HepG2 (cell line): ENCODE measurements around the gene C1orf185. TPM values are rescaled to one million over a fixed set of nuclear protein-coding genes. Genes with fewer than 3 reads are reported as not detected.
A peak's percentile ranks its signal among the peaks of the same experiment; 100 is the strongest.

ENCODE experiments used
- FOXO1 ChIP-seq: sonication (generic); formaldehyde crosslinking; IDR thresholded peaks from 2 replicates; pipeline ENCODE4 v1.4.0; 2020; ENCODE audit warnings: missing genetic modification reagents
- GATAD2A ChIP-seq: IDR thresholded peaks from 2 replicates; pipeline ENCODE4 v1.6.1; 2016
- JUND ChIP-seq: sonication (generic); formaldehyde crosslinking; IDR thresholded peaks from 2 replicates; pipeline ENCODE4 v1.8.0; 2022; ENCODE audit warnings: mild to moderate bottlenecking, missing genetic modification reagents
- KMT2A ChIP-seq: sonication (generic); formaldehyde crosslinking; IDR thresholded peaks from 2 replicates; pipeline ENCODE4 v1.4.0; 2020; ENCODE audit warnings: missing genetic modification reagents
- NRL ChIP-seq: sonication (generic); formaldehyde crosslinking; IDR thresholded peaks from 2 replicates; pipeline ENCODE4 v1.5.0; 2020; ENCODE audit warnings: missing genetic modification reagents, mild to moderate bottlenecking, moderate library complexity, borderline replicate concordance
- RFXAP ChIP-seq: sonication (generic); formaldehyde crosslinking; IDR thresholded peaks from 2 replicates; pipeline ENCODE4 v1.4.0; 2020; ENCODE audit warnings: missing genetic modification reagents, borderline replicate concordance
- STAT5B ChIP-seq: sonication (generic); formaldehyde crosslinking; IDR thresholded peaks from 2 replicates; pipeline ENCODE4 v1.4.0; 2020; ENCODE audit warnings: missing genetic modification reagents
- TOE1 ChIP-seq: sonication (generic); formaldehyde crosslinking; IDR thresholded peaks from 2 replicates; pipeline ENCODE4 v1.4.0; 2020; ENCODE audit warnings: mild to moderate bottlenecking, missing genetic modification reagents
- ZFP41 ChIP-seq: sonication (generic); formaldehyde crosslinking; IDR thresholded peaks from 2 replicates; pipeline ENCODE4 v1.4.0; 2020; ENCODE audit warnings: mild to moderate bottlenecking, missing genetic modification reagents, borderline replicate concordance
- ZFP62 ChIP-seq: sonication (generic); formaldehyde crosslinking; IDR thresholded peaks from 2 replicates; pipeline ENCODE4 v1.4.0; 2020; ENCODE audit warnings: missing genetic modification reagents
- ZNF230 ChIP-seq: sonication (generic); formaldehyde crosslinking; IDR thresholded peaks from 2 replicates; pipeline ENCODE4 v1.4.0; 2020; ENCODE audit warnings: mild to moderate bottlenecking, missing genetic modification reagents
- ZNF256 ChIP-seq: sonication (generic); formaldehyde crosslinking; conservative IDR thresholded peaks from 2 replicates; pipeline ENCODE4 v1.4.0; 2020; ENCODE audit warnings: missing genetic modification reagents
- ZNF782 ChIP-seq: sonication (generic); formaldehyde crosslinking; IDR thresholded peaks from 2 replicates; pipeline ENCODE4 v1.4.0; 2020; ENCODE audit warnings: missing genetic modification reagents, mild to moderate bottlenecking, borderline replicate concordance
- ZSCAN30 ChIP-seq: sonication (generic); formaldehyde crosslinking; IDR thresholded peaks from 2 replicates; pipeline ENCODE4 v1.5.0; 2020; ENCODE audit warnings: mild to moderate bottlenecking, missing genetic modification reagents
- polyA plus RNA-seq, 8 experiments: library from polyadenylated mRNA; depleted of rRNA in 3 of 8; stranded (reverse) in 7 of 8; unstranded in 1 of 8; fragments of >200 nt; fragmentation: Illumina TruSeq in 4 of 8; extraction: Trizol in 4 of 8; gene quantifications; 2 replicates each; pipeline versions ENCODE4 v1.2.1 to v1.2.3, GENCODE V29; 2011 to 2016; ENCODE audit warnings: low read depth in 4 of 8, missing spikeins in 1 of 8, mixed read lengths in 1 of 8; ENCODE audit not compliant: insufficient read depth in 1 of 8
- total RNA-seq, 5 experiments: library from RNA; depleted of rRNA; stranded (reverse); fragments of >200 nt; fragmentation: Illumina TruSeq; extraction: Trizol; gene quantifications; 2 replicates each; pipeline ENCODE4 v1.2.3, GENCODE V29; 2016; ENCODE audit warnings: low read depth in 1 of 5
- TF ChIP-seq, protein P1 (sequence below): sonication (generic); formaldehyde crosslinking; IDR thresholded peaks from 2 replicates; pipeline ENCODE4 v1.4.0; 2020; ENCODE audit warnings: missing genetic modification reagents
- TF ChIP-seq, protein P2 (sequence below): sonication (generic); formaldehyde crosslinking; IDR thresholded peaks from 2 replicates; pipeline ENCODE4 v1.8.0; 2023; ENCODE audit warnings: mild to moderate bottlenecking, missing genetic modification reagents
- TF ChIP-seq, protein P3 (sequence below): sonication (generic); formaldehyde crosslinking; IDR thresholded peaks from 2 replicates; pipeline ENCODE4 v1.5.1; 2020; ENCODE audit warnings: missing genetic modification reagents, mild to moderate bottlenecking, borderline replicate concordance
- TF ChIP-seq, protein P4 (sequence below): IDR thresholded peaks from 2 replicates; pipeline ENCODE4 v1.6.1; 2016; ENCODE audit warnings: control low read depth
- TF ChIP-seq, protein P5 (sequence below): IDR thresholded peaks from 2 replicates; pipeline ENCODE4 v1.4.0; 2020; ENCODE audit warnings: mild to moderate bottlenecking, missing genetic modification reagents

The C1orf185 gene
- total and polyA plus RNA-seq, 2 of the 13 experiments (the other 11 are each of a cell fraction or from before 2014, with no cell fraction given): not detected

DNA sequence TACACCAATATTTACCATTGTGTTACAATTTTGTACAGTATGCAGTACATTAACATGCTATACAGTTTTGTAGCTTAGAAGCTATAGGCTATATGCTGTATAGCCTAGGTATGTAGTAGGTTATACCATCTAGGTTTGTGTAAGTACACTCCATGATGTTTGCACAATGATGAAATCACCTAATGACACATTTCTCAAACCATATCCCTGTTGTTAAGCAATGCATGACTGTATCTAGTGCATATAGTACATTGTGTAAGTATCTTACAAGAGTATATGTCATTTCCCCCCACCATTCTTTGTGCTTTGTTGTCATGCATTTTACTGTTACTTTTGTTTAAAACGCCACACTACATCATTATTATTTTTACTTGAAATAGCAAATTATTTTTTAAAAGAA, 68.3 kb downstream of the C1orf185 start (continued):
- TF ChIP-seq, protein P1, sequence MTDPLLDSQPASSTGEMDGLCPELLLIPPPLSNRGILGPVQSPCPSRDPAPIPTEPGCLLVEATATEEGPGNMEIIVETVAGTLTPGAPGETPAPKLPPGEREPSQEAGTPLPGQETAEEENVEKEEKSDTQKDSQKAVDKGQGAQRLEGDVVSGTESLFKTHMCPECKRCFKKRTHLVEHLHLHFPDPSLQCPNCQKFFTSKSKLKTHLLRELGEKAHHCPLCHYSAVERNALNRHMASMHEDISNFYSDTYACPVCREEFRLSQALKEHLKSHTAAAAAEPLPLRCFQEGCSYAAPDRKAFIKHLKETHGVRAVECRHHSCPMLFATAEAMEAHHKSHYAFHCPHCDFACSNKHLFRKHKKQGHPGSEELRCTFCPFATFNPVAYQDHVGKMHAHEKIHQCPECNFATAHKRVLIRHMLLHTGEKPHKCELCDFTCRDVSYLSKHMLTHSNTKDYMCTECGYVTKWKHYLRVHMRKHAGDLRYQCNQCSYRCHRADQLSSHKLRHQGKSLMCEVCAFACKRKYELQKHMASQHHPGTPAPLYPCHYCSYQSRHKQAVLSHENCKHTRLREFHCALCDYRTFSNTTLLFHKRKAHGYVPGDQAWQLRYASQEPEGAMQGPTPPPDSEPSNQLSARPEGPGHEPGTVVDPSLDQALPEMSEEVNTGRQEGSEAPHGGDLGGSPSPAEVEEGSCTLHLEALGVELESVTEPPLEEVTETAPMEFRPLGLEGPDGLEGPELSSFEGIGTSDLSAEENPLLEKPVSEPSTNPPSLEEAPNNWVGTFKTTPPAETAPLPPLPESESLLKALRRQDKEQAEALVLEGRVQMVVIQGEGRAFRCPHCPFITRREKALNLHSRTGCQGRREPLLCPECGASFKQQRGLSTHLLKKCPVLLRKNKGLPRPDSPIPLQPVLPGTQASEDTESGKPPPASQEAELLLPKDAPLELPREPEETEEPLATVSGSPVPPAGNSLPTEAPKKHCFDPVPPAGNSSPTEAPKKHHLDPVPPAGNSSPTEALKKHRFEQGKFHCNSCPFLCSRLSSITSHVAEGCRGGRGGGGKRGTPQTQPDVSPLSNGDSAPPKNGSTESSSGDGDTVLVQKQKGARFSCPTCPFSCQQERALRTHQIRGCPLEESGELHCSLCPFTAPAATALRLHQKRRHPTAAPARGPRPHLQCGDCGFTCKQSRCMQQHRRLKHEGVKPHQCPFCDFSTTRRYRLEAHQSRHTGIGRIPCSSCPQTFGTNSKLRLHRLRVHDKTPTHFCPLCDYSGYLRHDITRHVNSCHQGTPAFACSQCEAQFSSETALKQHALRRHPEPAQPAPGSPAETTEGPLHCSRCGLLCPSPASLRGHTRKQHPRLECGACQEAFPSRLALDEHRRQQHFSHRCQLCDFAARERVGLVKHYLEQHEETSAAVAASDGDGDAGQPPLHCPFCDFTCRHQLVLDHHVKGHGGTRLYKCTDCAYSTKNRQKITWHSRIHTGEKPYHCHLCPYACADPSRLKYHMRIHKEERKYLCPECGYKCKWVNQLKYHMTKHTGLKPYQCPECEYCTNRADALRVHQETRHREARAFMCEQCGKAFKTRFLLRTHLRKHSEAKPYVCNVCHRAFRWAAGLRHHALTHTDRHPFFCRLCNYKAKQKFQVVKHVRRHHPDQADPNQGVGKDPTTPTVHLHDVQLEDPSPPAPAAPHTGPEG (CRISPR knock-in tag): no peak
- TF ChIP-seq RFXAP (CRISPR knock-in tag) (no peak), JUND (CRISPR knock-in tag) (0 out of 2 replicates have a peak, but pooled peaks have one; percentile 66), STAT5B (CRISPR knock-in tag) (no peak), TOE1 (no peak), NRL (CRISPR knock-in tag) (no peak), ZNF230 (no peak), FOXO1 (CRISPR knock-in tag) (no peak), ZSCAN30 (CRISPR knock-in tag) (no peak), KMT2A (no peak), ZNF256 (CRISPR knock-in tag) (no peak), ZFP62 (CRISPR knock-in tag) (no peak), ZFP41 (no peak), ZNF782 (CRISPR knock-in tag) (no peak), GATAD2A (CRISPR knock-in tag) (peak; percentile 70; the same call in 1 of the 2 replicates)
- TF ChIP-seq, protein P2, sequence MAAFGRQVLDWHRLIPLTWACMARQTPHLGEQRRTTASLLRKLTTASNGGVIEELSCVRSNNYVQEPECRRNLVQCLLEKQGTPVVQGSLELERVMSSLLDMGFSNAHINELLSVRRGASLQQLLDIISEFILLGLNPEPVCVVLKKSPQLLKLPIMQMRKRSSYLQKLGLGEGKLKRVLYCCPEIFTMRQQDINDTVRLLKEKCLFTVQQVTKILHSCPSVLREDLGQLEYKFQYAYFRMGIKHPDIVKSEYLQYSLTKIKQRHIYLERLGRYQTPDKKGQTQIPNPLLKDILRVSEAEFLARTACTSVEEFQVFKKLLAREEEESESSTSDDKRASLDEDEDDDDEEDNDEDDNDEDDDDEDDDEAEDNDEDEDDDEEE: no peak
- TF ChIP-seq, protein P3, sequence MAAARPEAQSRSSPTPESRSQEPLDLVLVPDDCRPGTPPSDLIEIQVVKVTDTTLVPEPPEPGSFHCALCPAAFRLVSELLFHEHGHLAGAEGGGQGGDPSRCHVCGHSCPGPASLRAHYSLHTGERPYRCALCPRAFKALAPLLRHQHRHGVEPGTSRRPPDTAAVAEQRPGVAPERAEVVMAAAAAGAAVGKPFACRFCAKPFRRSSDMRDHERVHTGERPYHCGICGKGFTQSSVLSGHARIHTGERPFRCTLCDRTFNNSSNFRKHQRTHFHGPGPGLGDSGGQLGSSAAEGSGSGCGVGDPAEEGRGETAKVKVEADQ (CRISPR knock-in tag): no peak
- TF ChIP-seq, protein P4, sequence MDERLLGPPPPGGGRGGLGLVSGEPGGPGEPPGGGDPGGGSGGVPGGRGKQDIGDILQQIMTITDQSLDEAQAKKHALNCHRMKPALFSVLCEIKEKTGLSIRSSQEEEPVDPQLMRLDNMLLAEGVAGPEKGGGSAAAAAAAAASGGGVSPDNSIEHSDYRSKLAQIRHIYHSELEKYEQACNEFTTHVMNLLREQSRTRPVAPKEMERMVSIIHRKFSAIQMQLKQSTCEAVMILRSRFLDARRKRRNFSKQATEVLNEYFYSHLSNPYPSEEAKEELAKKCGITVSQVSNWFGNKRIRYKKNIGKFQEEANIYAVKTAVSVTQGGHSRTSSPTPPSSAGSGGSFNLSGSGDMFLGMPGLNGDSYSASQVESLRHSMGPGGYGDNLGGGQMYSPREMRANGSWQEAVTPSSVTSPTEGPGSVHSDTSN: no peak
- TF ChIP-seq, protein P5, sequence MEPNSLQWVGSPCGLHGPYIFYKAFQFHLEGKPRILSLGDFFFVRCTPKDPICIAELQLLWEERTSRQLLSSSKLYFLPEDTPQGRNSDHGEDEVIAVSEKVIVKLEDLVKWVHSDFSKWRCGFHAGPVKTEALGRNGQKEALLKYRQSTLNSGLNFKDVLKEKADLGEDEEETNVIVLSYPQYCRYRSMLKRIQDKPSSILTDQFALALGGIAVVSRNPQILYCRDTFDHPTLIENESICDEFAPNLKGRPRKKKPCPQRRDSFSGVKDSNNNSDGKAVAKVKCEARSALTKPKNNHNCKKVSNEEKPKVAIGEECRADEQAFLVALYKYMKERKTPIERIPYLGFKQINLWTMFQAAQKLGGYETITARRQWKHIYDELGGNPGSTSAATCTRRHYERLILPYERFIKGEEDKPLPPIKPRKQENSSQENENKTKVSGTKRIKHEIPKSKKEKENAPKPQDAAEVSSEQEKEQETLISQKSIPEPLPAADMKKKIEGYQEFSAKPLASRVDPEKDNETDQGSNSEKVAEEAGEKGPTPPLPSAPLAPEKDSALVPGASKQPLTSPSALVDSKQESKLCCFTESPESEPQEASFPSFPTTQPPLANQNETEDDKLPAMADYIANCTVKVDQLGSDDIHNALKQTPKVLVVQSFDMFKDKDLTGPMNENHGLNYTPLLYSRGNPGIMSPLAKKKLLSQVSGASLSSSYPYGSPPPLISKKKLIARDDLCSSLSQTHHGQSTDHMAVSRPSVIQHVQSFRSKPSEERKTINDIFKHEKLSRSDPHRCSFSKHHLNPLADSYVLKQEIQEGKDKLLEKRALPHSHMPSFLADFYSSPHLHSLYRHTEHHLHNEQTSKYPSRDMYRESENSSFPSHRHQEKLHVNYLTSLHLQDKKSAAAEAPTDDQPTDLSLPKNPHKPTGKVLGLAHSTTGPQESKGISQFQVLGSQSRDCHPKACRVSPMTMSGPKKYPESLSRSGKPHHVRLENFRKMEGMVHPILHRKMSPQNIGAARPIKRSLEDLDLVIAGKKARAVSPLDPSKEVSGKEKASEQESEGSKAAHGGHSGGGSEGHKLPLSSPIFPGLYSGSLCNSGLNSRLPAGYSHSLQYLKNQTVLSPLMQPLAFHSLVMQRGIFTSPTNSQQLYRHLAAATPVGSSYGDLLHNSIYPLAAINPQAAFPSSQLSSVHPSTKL: peak; percentile 76
